Peyer's patch (tissue), 4 donors: ENCODE results near the gene DKKL1.

Experiments used
- POLR2A ChIP-seq, 2 donors: fragments of 450-650 bp; IDR thresholded peaks; one replicate each; pipeline ENCODE4 v1.5.1; 2017; ENCODE audit warnings: antibody characterized with exemption in 2 of 2, mild to moderate bottlenecking in 2 of 2, moderate library complexity in 2 of 2
- TF ChIP-seq, protein P1 (sequence below), 6 experiments: fragments of 450-650 bp in 4 of 6; fragments of 200-600 bp in 2 of 6; sonication (generic) in 1 of 6; IDR thresholded peaks; one replicate each; pipeline ENCODE4 v1.5.1; 2017 to 2019; ENCODE audit warnings: antibody characterized with exemption in 6 of 6, mild to moderate bottlenecking in 3 of 6, moderate library complexity in 1 of 6

DNA sequence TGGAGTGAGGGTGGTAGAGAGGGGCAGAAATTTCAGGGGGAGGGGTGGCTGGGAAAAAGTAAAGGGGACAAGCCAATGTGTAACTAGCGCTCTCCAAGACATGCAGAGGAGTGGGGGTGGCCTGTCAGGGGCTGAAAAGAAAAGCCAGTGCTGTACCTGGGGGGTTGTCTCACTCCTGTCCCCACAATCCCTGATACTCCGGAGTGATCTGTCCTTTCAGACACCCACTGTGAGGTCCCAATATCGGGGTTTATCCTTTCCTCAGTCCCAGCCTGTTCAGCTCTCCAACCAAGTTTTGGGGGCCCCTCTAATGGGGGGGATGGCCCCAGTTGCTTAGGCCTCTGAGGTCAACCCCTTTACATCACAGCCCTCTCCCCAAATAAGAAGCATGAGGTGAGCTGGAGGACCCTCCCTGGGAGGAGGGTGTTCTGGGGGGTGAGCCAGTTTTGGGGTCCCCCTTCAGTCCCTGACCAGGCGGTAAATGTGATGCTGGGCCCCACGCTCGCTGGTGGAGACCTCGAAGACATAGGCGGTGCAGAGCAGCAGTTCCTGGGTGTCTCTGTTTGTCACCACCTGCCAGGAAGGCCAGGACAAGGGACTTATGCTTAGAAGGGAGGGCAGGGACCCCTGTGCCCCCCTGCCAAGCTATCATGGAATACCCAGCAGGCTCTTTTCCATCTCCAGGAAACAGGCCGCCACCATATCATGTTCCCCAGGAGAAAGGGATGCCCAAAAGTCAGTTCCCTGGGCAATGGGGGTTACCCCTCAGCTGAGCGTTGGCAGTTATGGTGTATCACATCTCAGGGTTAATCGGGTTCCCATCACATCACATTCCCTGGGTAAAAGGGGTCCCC lies 22.6 kb upstream of the DKKL1 start:
- TF ChIP-seq POLR2A (IDR thresholded peaks at IDR 0.05), result no peak
- TF ChIP-seq, protein P1, sequence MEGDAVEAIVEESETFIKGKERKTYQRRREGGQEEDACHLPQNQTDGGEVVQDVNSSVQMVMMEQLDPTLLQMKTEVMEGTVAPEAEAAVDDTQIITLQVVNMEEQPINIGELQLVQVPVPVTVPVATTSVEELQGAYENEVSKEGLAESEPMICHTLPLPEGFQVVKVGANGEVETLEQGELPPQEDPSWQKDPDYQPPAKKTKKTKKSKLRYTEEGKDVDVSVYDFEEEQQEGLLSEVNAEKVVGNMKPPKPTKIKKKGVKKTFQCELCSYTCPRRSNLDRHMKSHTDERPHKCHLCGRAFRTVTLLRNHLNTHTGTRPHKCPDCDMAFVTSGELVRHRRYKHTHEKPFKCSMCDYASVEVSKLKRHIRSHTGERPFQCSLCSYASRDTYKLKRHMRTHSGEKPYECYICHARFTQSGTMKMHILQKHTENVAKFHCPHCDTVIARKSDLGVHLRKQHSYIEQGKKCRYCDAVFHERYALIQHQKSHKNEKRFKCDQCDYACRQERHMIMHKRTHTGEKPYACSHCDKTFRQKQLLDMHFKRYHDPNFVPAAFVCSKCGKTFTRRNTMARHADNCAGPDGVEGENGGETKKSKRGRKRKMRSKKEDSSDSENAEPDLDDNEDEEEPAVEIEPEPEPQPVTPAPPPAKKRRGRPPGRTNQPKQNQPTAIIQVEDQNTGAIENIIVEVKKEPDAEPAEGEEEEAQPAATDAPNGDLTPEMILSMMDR (IDR thresholded peaks at IDR 0.05), result no peak
